AG08395 (cell line): ENCODE data around the gene SRSF1.

Experiments
- DNase-seq: peaks from one replicate; pipeline ENCODE4 v3.0.0; 2012; ENCODE audit warnings: mixed read lengths, low spot score

Gene SRSF1

GRCh38 chr17:58019039-58019438 lies 12.0 kb upstream of the SRSF1 start:
- DNase-seq = no peak

- no peak for DNase-seq
Observed at GRCh38 chr17:58010067-58010799, 3.2 kb upstream of the SRSF1 start.

GRCh38 chr17:58007781-58008706 lies 998 bp upstream of the SRSF1 start:
- DNase-seq = no peak

GRCh38 chr17:58006560-58006923 lies 504 bp downstream of the SRSF1 start:
- peak; percentile 74 for DNase-seq

- no peak for DNase-seq
Observed at GRCh38 chr17:58005728-58006559, 1.1 kb downstream of the SRSF1 start.

- peak; percentile 4 for DNase-seq
Observed at GRCh38 chr17:58005031-58005727, 1.9 kb downstream of the SRSF1 start.

- no peak for DNase-seq
Observed at GRCh38 chr17:58004060-58004459, 3.0 kb downstream of the SRSF1 start.

GRCh38 chr17:58002973-58003372 lies 4.1 kb downstream of the SRSF1 start:
- no peak for DNase-seq

- DNase-seq = no peak
Observed at GRCh38 chr17:58002154-58002948, 4.7 kb downstream of the SRSF1 start.

- DNase-seq = no peak
Observed at GRCh38 chr17:58001461-58002124, 5.5 kb downstream of the SRSF1 start.

GRCh38 chr17:57999496-58000017 lies 7.5 kb downstream of the SRSF1 start:
- peak; percentile 54 for DNase-seq

GRCh38 chr17:57999010-57999495 lies 8.0 kb downstream of the SRSF1 start:
- DNase-seq = no peak

- DNase-seq = no peak
Observed at GRCh38 chr17:57997085-57997809, 9.8 kb downstream of the SRSF1 start.

- peak; percentile 88 for DNase-seq
Observed at GRCh38 chr17:57995076-57995956, 11.7 kb downstream of the SRSF1 start.

GRCh38 chr17:57994436-57994835 lies 12.6 kb downstream of the SRSF1 start:
- DNase-seq = no peak

- DNase-seq = no peak
Observed at GRCh38 chr17:57993471-57994365, 13.3 kb downstream of the SRSF1 start.

- no peak for DNase-seq
Observed at GRCh38 chr17:57991537-57991936, 15.5 kb downstream of the SRSF1 start.
